Tibial artery (tissue), 4 donors: ENCODE data around the gene NR4A3.

Experiments used
- DNase-seq, 2 donors: peaks; one replicate each; pipeline ENCODE4 v3.0.0-alpha.2; 2019
- H3K27ac ChIP-seq, 2 donors: fragments of 200-600 bp; sonication (generic) in 1 of 2; 1 replicate in 1 of 2; 2 replicates in 1 of 2; pipeline ENCODE4 v1.5.1; 2018 to 2019; ENCODE audit warnings: mild to moderate bottlenecking in 1 of 2
- H3K27me3 ChIP-seq, 2 donors: fragments of 200-600 bp; sonication (generic) in 1 of 2; one replicate each; pipeline versions ENCODE4 v1.5.1 to v1.6.0; 2016 to 2019
- H3K36me3 ChIP-seq, 3 donors: fragments of 200-600 bp; sonication (generic) in 2 of 3; one replicate each; pipeline ENCODE4 v1.5.1; 2016 to 2019; ENCODE audit warnings: mild to moderate bottlenecking in 2 of 3
- H3K4me1 ChIP-seq, 4 donors: fragments of 200-600 bp; sonication (generic) in 2 of 4; 1 replicate in 3 of 4; 2 replicates in 1 of 4; pipeline ENCODE4 v1.5.1; 2016 to 2019
- H3K4me3 ChIP-seq, 2 donors: fragments of 200-600 bp; sonication (generic) in 1 of 2; 1 replicate in 1 of 2; 2 replicates in 1 of 2; pipeline ENCODE4 v1.5.1; 2018 to 2019; ENCODE audit warnings: mild to moderate bottlenecking in 2 of 2
- H3K9me3 ChIP-seq, 3 donors: fragments of 200-600 bp; sonication (generic) in 1 of 3; one replicate each; pipeline ENCODE4 v1.5.1; 2016 to 2019
- intact Hi-C: fragments of 100-400 bp; cut with DNase I; formaldehyde crosslinking; loops from one replicate; pipeline ENCODE4 v1.15.0; 2023; ENCODE audit warnings: low total_unique reads
- TF ChIP-seq, protein P1 (sequence below), 2 experiments: fragments of 200-600 bp in 1 of 2; fragments of 450-650 bp in 1 of 2; IDR thresholded peaks; one replicate each; pipeline ENCODE4 v1.5.1; 2017 to 2019; ENCODE audit warnings: antibody characterized with exemption in 2 of 2, mild to moderate bottlenecking in 1 of 2, moderate library complexity in 1 of 2

The NR4A3 gene

DNA sequence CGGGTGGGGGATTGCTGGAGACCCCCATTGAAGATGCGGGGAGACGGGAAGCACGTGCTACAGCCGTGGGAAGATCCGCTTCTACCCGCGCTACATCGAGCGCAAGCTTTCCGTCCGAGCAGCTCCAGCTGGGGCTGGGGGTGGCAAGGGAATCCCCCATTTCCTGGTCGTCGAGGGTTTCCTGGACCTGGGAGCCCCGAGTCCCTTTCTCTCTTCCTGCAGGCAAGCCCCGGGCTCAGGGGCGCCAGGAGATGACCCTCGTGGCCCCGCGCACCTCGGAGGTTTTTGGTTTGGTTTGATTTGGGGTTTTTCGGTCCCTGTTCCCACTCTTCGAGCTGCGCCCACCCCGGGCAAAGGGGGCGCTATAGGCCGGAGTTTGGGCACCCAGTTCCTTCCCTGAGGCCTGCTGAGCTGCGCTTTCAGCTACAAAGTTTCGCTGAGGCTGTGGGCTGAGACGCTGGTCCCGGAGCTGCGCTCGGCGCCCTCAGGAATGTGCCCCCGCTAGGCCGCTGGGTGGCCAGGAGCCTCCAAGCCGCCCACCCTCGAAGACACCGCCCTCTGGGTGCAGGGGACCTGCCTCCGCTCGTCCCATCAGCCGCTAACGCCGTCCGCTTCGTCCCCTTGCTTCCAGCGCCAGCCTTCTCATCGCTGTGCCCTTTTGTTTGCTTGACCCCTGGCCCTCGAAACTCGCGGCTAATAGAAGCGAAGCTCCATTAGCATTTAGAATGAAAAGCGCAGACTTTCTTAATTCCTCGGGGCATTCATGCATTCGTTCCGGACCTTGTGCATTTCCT is 2.9 kb downstream of the NR4A3 start:
- TF ChIP-seq, protein P1, sequence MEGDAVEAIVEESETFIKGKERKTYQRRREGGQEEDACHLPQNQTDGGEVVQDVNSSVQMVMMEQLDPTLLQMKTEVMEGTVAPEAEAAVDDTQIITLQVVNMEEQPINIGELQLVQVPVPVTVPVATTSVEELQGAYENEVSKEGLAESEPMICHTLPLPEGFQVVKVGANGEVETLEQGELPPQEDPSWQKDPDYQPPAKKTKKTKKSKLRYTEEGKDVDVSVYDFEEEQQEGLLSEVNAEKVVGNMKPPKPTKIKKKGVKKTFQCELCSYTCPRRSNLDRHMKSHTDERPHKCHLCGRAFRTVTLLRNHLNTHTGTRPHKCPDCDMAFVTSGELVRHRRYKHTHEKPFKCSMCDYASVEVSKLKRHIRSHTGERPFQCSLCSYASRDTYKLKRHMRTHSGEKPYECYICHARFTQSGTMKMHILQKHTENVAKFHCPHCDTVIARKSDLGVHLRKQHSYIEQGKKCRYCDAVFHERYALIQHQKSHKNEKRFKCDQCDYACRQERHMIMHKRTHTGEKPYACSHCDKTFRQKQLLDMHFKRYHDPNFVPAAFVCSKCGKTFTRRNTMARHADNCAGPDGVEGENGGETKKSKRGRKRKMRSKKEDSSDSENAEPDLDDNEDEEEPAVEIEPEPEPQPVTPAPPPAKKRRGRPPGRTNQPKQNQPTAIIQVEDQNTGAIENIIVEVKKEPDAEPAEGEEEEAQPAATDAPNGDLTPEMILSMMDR (IDR thresholded peaks at IDR 0.05) = peak in 1 of 2 experiments; percentile 10
- intact Hi-C loops = loop anchor here (5.0 to 10.0 kb wide), 2 partner anchors 80 to 278 kb away; partner anchors contain the start of gene STX17
- Histone ChIP-seq H3K4me3 (peak overlapping the region; percentile 87 to 91), H3K36me3 (peaks cover 0 to 18% (median 0%) of the 10 kb centered on the region in 3 donors), H3K27me3 (no peaks in the 10 kb centered on the region), H3K9me3 (no peaks in the 10 kb centered on the region), H3K27ac (peak overlapping the region; percentile 99), H3K4me1 (peaks cover 0 to 22% (median 6%) of the 10 kb centered on the region in 4 donors)
- DNase-seq = no peak

GRCh38 chr9:99825172-99826046 is 3.7 kb downstream of the NR4A3 start:
- DNase-seq = no peak
- intact Hi-C loops = loop anchor here (10.0 kb wide), 1 partner anchor 79 kb away; the partner anchor contains the start of gene STX17
- H3K4me1 ChIP-seq = peaks cover 0 to 22% (median 6%) of the 10 kb centered on the region in 4 donors
- no peaks in the 10 kb centered on the region for H3K27me3 ChIP-seq
- TF ChIP-seq, protein P1 (IDR thresholded peaks at IDR 0.05) = no peak
- peaks cover 0 to 22% (median 0%) of the 10 kb centered on the region in 3 donors for H3K36me3 ChIP-seq
- H3K4me3 ChIP-seq = peak overlapping the region; percentile 87 to 91
- H3K27ac ChIP-seq = no peak overlapping the region
- no peaks in the 10 kb centered on the region for H3K9me3 ChIP-seq

DNA sequence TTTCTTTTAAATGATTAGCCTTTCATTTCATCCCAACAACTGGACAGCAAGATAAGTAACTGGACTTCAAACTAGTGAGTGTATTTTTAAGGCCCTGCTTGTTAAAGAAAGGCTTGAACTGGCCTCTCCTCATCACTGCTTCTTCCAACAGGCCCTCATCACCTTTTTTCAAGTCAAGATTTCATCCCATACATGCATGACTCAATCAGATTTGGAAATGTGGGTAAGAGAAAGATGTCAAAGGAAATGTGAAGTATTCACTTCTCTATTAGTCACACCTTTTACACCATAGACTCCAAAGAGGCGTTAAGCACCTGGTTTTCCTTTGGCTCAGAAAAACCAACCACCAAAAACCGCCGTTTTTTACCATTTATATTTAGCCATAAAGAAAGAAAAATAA is 4.9 kb downstream of the NR4A3 start:
- Histone ChIP-seq H3K4me3 (no peak overlapping the region), H3K27ac (no peak overlapping the region), H3K4me1 (peaks cover 0 to 22% (median 6%) of the 10 kb centered on the region in 4 donors), H3K27me3 (no peaks in the 10 kb centered on the region), H3K9me3 (no peaks in the 10 kb centered on the region), H3K36me3 (peaks cover 0 to 22% (median 0%) of the 10 kb centered on the region in 3 donors)
- intact Hi-C loops = loop anchor here (10.0 kb wide), 1 partner anchor 78 kb away; the partner anchor contains the start of gene STX17
- no peak for DNase-seq
- TF ChIP-seq, protein P1 (IDR thresholded peaks at IDR 0.05) = no peak

- intact Hi-C loops = loop anchor here (10.0 kb wide), 1 partner anchor 78 kb away; the partner anchor contains the start of gene STX17
- DNase-seq = no peak
- TF ChIP-seq, protein P1 (IDR thresholded peaks at IDR 0.05) = no peak
- H3K4me3 ChIP-seq = no peak overlapping the region
- H3K4me1 ChIP-seq = peaks cover 0 to 22% (median 6%) of the 10 kb centered on the region in 4 donors
- H3K9me3 ChIP-seq = no peaks in the 10 kb centered on the region
- H3K36me3 ChIP-seq = peaks cover 0 to 22% (median 0%) of the 10 kb centered on the region in 3 donors
- H3K27ac ChIP-seq = no peak overlapping the region
- H3K27me3 ChIP-seq = no peaks in the 10 kb centered on the region
Measured at GRCh38 chr9:99827244-99827643, 5.6 kb downstream of the NR4A3 start.

GRCh38 chr9:99828054-99828416 is 6.3 kb downstream of the NR4A3 start:
- no peaks in the 10 kb centered on the region for H3K27me3 ChIP-seq
- no peak overlapping the region for H3K27ac ChIP-seq
- H3K36me3 ChIP-seq = peaks cover 0 to 22% (median 0%) of the 10 kb centered on the region in 3 donors
- no peak for DNase-seq
- TF ChIP-seq, protein P1 (IDR thresholded peaks at IDR 0.05) = no peak
- no peak overlapping the region for H3K4me3 ChIP-seq
- intact Hi-C loops = loop anchor here (10.0 kb wide), 1 partner anchor 77 kb away; the partner anchor contains the start of gene STX17
- H3K9me3 ChIP-seq = no peaks in the 10 kb centered on the region
- peaks cover 0 to 17% (median 6%) of the 10 kb centered on the region in 4 donors for H3K4me1 ChIP-seq
